ENCODE measurements around the gene SNRPN.
"Not testable (repeated sequence)": the region's sequence is repeated elsewhere in the genome, so short reads cannot be mapped to it uniquely, and the experiment has no call there.

DNA sequence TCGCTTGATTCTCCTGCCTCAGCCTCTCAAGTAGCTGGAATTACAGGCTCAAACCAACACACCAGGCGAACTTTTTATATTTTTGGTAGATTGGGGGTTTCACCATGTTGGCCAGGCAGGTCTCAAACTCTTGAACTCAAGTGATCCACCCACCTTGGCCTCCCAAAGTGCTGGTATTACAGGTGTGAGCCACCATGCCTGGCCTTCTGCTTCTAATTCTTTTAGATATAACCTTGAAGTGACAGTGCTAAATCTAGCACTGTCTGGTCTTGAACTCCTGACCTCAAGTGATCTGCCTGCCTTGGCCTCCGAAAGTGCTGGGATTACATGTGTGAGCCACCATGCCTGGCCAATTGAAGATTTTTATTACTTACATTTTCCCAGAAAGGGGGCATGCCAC is 16.6 kb upstream of the SNRPN start:
- TF ChIP-seq, protein P1, sequence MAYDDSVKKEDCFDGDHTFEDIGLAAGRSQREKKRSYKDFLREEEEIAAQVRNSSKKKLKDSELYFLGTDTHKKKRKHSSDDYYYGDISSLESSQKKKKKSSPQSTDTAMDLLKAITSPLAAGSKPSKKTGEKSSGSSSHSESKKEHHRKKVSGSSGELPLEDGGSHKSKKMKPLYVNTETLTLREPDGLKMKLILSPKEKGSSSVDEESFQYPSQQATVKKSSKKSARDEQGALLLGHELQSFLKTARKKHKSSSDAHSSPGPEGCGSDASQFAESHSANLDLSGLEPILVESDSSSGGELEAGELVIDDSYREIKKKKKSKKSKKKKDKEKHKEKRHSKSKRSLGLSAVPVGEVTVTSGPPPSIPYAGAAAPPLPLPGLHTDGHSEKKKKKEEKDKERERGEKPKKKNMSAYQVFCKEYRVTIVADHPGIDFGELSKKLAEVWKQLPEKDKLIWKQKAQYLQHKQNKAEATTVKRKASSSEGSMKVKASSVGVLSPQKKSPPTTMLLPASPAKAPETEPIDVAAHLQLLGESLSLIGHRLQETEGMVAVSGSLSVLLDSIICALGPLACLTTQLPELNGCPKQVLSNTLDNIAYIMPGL (CRISPR knock-in tag; IDR thresholded peaks at IDR 0.05): not testable (repeated sequence)
- TF ChIP-seq, protein P2, sequence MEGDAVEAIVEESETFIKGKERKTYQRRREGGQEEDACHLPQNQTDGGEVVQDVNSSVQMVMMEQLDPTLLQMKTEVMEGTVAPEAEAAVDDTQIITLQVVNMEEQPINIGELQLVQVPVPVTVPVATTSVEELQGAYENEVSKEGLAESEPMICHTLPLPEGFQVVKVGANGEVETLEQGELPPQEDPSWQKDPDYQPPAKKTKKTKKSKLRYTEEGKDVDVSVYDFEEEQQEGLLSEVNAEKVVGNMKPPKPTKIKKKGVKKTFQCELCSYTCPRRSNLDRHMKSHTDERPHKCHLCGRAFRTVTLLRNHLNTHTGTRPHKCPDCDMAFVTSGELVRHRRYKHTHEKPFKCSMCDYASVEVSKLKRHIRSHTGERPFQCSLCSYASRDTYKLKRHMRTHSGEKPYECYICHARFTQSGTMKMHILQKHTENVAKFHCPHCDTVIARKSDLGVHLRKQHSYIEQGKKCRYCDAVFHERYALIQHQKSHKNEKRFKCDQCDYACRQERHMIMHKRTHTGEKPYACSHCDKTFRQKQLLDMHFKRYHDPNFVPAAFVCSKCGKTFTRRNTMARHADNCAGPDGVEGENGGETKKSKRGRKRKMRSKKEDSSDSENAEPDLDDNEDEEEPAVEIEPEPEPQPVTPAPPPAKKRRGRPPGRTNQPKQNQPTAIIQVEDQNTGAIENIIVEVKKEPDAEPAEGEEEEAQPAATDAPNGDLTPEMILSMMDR (IDR thresholded peaks at IDR 0.05): not testable (repeated sequence)
- TF ChIP-seq CREM, ETV6, SMAD4 (CRISPR knock-in tag; IDR thresholded peaks at IDR 0.05): not testable (repeated sequence)
- TF ChIP-seq, protein P3, sequence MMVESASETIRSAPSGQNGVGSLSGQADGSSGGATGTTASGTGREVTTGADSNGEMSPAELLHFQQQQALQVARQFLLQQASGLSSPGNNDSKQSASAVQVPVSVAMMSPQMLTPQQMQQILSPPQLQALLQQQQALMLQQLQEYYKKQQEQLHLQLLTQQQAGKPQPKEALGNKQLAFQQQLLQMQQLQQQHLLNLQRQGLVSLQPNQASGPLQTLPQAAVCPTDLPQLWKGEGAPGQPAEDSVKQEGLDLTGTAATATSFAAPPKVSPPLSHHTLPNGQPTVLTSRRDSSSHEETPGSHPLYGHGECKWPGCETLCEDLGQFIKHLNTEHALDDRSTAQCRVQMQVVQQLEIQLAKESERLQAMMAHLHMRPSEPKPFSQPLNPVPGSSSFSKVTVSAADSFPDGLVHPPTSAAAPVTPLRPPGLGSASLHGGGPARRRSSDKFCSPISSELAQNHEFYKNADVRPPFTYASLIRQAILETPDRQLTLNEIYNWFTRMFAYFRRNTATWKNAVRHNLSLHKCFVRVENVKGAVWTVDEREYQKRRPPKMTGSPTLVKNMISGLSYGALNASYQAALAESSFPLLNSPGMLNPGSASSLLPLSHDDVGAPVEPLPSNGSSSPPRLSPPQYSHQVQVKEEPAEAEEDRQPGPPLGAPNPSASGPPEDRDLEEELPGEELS (CRISPR knock-in tag; IDR thresholded peaks at IDR 0.05): not testable (repeated sequence)
- TF ChIP-seq, protein P4, sequence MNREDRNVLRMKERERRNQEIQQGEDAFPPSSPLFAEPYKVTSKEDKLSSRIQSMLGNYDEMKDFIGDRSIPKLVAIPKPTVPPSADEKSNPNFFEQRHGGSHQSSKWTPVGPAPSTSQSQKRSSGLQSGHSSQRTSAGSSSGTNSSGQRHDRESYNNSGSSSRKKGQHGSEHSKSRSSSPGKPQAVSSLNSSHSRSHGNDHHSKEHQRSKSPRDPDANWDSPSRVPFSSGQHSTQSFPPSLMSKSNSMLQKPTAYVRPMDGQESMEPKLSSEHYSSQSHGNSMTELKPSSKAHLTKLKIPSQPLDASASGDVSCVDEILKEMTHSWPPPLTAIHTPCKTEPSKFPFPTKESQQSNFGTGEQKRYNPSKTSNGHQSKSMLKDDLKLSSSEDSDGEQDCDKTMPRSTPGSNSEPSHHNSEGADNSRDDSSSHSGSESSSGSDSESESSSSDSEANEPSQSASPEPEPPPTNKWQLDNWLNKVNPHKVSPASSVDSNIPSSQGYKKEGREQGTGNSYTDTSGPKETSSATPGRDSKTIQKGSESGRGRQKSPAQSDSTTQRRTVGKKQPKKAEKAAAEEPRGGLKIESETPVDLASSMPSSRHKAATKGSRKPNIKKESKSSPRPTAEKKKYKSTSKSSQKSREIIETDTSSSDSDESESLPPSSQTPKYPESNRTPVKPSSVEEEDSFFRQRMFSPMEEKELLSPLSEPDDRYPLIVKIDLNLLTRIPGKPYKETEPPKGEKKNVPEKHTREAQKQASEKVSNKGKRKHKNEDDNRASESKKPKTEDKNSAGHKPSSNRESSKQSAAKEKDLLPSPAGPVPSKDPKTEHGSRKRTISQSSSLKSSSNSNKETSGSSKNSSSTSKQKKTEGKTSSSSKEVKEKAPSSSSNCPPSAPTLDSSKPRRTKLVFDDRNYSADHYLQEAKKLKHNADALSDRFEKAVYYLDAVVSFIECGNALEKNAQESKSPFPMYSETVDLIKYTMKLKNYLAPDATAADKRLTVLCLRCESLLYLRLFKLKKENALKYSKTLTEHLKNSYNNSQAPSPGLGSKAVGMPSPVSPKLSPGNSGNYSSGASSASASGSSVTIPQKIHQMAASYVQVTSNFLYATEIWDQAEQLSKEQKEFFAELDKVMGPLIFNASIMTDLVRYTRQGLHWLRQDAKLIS (CRISPR knock-in tag; IDR thresholded peaks at IDR 0.05; ENCODE audit: borderline replicate concordance): not testable (repeated sequence)
